ENCODE data around the gene ID3. TPM values are rescaled to one million over a fixed set of nuclear protein-coding genes. Genes with fewer than 3 reads are reported as not detected.

ID3 gene
- total and polyA plus RNA-seq, 12 donors, result 44.7 to 217 (median 83.4) TPM

GRCh38 chr1:23573574-23574182 lies 14.4 kb upstream of the ID3 start:
- TF ChIP-seq CTCF (IDR thresholded peaks at IDR 0.05), result no peak
- 73 to 87% methylated on average over 4 of the region's 4 CpGs for WGBS, 2 donors

GRCh38 chr1:23571465-23571864 lies 12.2 kb upstream of the ID3 start:
- peaks cover 16 to 38% (median 24%) of the 10 kb centered on the region in 9 donors for H3K4me1 ChIP-seq
- TF ChIP-seq CTCF (IDR thresholded peaks at IDR 0.05), result no peak
- H3K27me3 ChIP-seq, result peaks cover 0 to 21% (median 0%) of the 10 kb centered on the region in 7 donors
- no peak overlapping the region for H3K4me3 ChIP-seq
- H3K9me3 ChIP-seq, result no peaks in the 10 kb centered on the region
- no peak overlapping the region for H3K27ac ChIP-seq
- ATAC-seq (no peak), DNase-seq (no peak)
- WGBS, 2 donors, result 90 to 92% methylated on average over 3 of the region's 3 CpGs
- intact Hi-C loops (cut with DNase I), result no loop called here
- no peaks in the 10 kb centered on the region for H3K36me3 ChIP-seq

More at GRCh38 chr1:23573574-23574182, 14.4 kb upstream of the ID3 start:
- Histone ChIP-seq H3K4me3 (no peak overlapping the region), H3K9me3 (no peaks in the 10 kb centered on the region), H3K27ac (peak overlapping the region in 2 of 10 donors; percentile 12 to 24), H3K27me3 (peaks cover 0 to 15% (median 0%) of the 10 kb centered on the region in 7 donors), H3K36me3 (no peaks in the 10 kb centered on the region), H3K4me1 (peaks cover 18 to 50% (median 38%) of the 10 kb centered on the region in 9 donors)
- intact Hi-C loops (cut with DNase I), result no loop called here
- DNase-seq, result no peak
- ATAC-seq, result no peak

- DNase-seq (no peak), ATAC-seq (no peak)
- Histone ChIP-seq H3K4me3 (no peak overlapping the region), H3K27ac (peak overlapping the region in 2 of 10 donors; percentile 90 to 99), H3K4me1 (peaks cover 7 to 26% (median 18%) of the 10 kb centered on the region in 9 donors), H3K27me3 (peaks cover 0 to 21% (median 0%) of the 10 kb centered on the region in 7 donors), H3K9me3 (no peaks in the 10 kb centered on the region), H3K36me3 (no peaks in the 10 kb centered on the region)
- WGBS, 2 donors, result 94% methylated on average over 4 of the region's 4 CpGs
- no peak for TF ChIP-seq CTCF (IDR thresholded peaks at IDR 0.05)
- intact Hi-C loops (cut with DNase I), result no loop called here
Measured at GRCh38 chr1:23570001-23570691, 10.8 kb upstream of the ID3 start.

- intact Hi-C loops (cut with DNase I), result no loop called here
- peak; percentile 23 to 55 (median 38) for ATAC-seq
Measured at GRCh38 chr1:23568608-23569383, 9.5 kb upstream of the ID3 start.

More at GRCh38 chr1:23568608-23569383, 9.5 kb upstream of the ID3 start:
- TF ChIP-seq CTCF (IDR thresholded peaks at IDR 0.05), result no peak
- Histone ChIP-seq H3K9me3 (no peaks in the 10 kb centered on the region), H3K36me3 (no peaks in the 10 kb centered on the region), H3K27ac (peak overlapping the region; percentile 86 to 99 (median 91)), H3K4me1 (peaks cover 7 to 38% (median 18%) of the 10 kb centered on the region in 9 donors), H3K27me3 (peaks cover 0 to 25% (median 0%) of the 10 kb centered on the region in 7 donors), H3K4me3 (peak overlapping the region; percentile 43 to 74 (median 66))
- DNase-seq, result no peak
- WGBS, 2 donors, result 26 to 29% methylated on average over 16 of the region's 16 CpGs
